HEK293 (cell line): ENCODE data around the gene CCNI.

Experiments used
- BCL11A ChIP-seq: fragments of 450-650 bp; formaldehyde crosslinking; IDR thresholded peaks from 2 replicates; pipeline ENCODE4 v1.5.1; 2016; ENCODE audit warnings: low read depth, missing biosample characterization, missing genetic modification characterization
- GFI1B ChIP-seq: fragments of 450-650 bp; formaldehyde crosslinking; IDR thresholded peaks from 2 replicates; pipeline ENCODE4 v1.5.1; 2016; ENCODE audit warnings: missing biosample characterization, missing genetic modification characterization
- GLI2 ChIP-seq: fragments of 450-650 bp; formaldehyde crosslinking; IDR thresholded peaks from 2 replicates; pipeline ENCODE4; 2017; ENCODE audit warnings: missing biosample characterization, missing genetic modification characterization, low read depth, borderline replicate concordance
- GLI4 ChIP-seq: fragments of 450-650 bp; formaldehyde crosslinking; IDR thresholded peaks from 2 replicates; pipeline ENCODE4 v1.5.1; 2016; ENCODE audit warnings: missing biosample characterization, missing genetic modification characterization
- GLIS2 ChIP-seq: fragments of 450-650 bp; formaldehyde crosslinking; IDR thresholded peaks from 2 replicates; pipeline ENCODE4 v1.5.1; 2016; ENCODE audit warnings: missing biosample characterization, missing genetic modification characterization
- HOXA7 ChIP-seq: sonication (generic); formaldehyde crosslinking; IDR thresholded peaks from 2 replicates; pipeline ENCODE4 v1.8.1; 2022; ENCODE audit warnings: missing genetic modification reagents, borderline replicate concordance
- KLF7 ChIP-seq: fragments of 450-650 bp; formaldehyde crosslinking; IDR thresholded peaks from 2 replicates; pipeline ENCODE4 v1.5.1; 2016; ENCODE audit warnings: missing biosample characterization, missing genetic modification characterization, borderline replicate concordance
- KLF9 ChIP-seq: fragments of 450-650 bp; formaldehyde crosslinking; IDR thresholded peaks from 2 replicates; pipeline ENCODE4 v1.5.1; 2016; ENCODE audit warnings: missing biosample characterization, missing genetic modification characterization, low read depth
- PRDM1 ChIP-seq: fragments of 450-650 bp; formaldehyde crosslinking; IDR thresholded peaks from 2 replicates; pipeline ENCODE4; 2016; ENCODE audit warnings: missing biosample characterization, missing genetic modification characterization
- PRDM2 ChIP-seq: fragments of 450-650 bp; formaldehyde crosslinking; IDR thresholded peaks from 2 replicates; pipeline ENCODE4 v1.5.1; 2016; ENCODE audit warnings: missing biosample characterization, missing genetic modification characterization, borderline replicate concordance
- REST ChIP-seq: fragments of 450-650 bp; formaldehyde crosslinking; IDR thresholded peaks from 2 replicates; pipeline ENCODE4 v1.5.1; 2016; ENCODE audit warnings: missing biosample characterization, missing genetic modification characterization
- SALL2 ChIP-seq: fragments of 450-650 bp; formaldehyde crosslinking; IDR thresholded peaks from 2 replicates; pipeline ENCODE4 v1.5.0; 2017; ENCODE audit warnings: missing biosample characterization, mild to moderate bottlenecking, missing genetic modification characterization, borderline replicate concordance
- YY1 ChIP-seq: fragments of 450-650 bp; formaldehyde crosslinking; IDR thresholded peaks from 2 replicates; pipeline ENCODE4 v1.5.1; 2018; ENCODE audit warnings: missing biosample characterization, missing genetic modification characterization
- ZBTB17 ChIP-seq: fragments of 450-650 bp; formaldehyde crosslinking; IDR thresholded peaks from 2 replicates; pipeline ENCODE4 v1.5.1; 2016; ENCODE audit warnings: missing biosample characterization, missing genetic modification characterization
- ZBTB20 ChIP-seq: fragments of 450-650 bp; formaldehyde crosslinking; IDR thresholded peaks from 2 replicates; pipeline ENCODE4 v1.5.1; 2016; ENCODE audit warnings: missing biosample characterization, missing genetic modification characterization
- ZNF133 ChIP-seq: fragments of 450-650 bp; formaldehyde crosslinking; IDR thresholded peaks from 2 replicates; pipeline ENCODE4 v1.5.1; 2016; ENCODE audit warnings: missing biosample characterization, missing genetic modification characterization
- ZNF148 ChIP-seq: fragments of 450-650 bp; formaldehyde crosslinking; IDR thresholded peaks from 2 replicates; pipeline ENCODE4 v1.5.0; 2017; ENCODE audit warnings: missing biosample characterization, missing genetic modification characterization, borderline replicate concordance
- ZNF184 ChIP-seq: fragments of 450-650 bp; IDR thresholded peaks from 2 replicates; pipeline ENCODE4 v1.5.1; 2018; ENCODE audit warnings: missing biosample characterization, mild to moderate bottlenecking, missing genetic modification characterization
- ZNF341 ChIP-seq: fragments of 450-650 bp; formaldehyde crosslinking; IDR thresholded peaks from 2 replicates; pipeline ENCODE4; 2016; ENCODE audit warnings: low read depth, missing biosample characterization, missing genetic modification characterization
- ZNF350 ChIP-seq: fragments of 450-650 bp; formaldehyde crosslinking; IDR thresholded peaks from 2 replicates; pipeline ENCODE4 v1.5.0; 2017; ENCODE audit warnings: missing biosample characterization, mild to moderate bottlenecking, missing genetic modification characterization
- ZNF501 ChIP-seq: fragments of 450-650 bp; formaldehyde crosslinking; IDR thresholded peaks from 2 replicates; pipeline ENCODE4 v1.5.1; 2016; ENCODE audit warnings: missing biosample characterization, missing genetic modification characterization
- ZNF544 ChIP-seq: fragments of 450-650 bp; formaldehyde crosslinking; IDR thresholded peaks from 2 replicates; pipeline ENCODE4 v1.5.0; 2017; ENCODE audit warnings: missing biosample characterization, missing genetic modification characterization
- ZNF548 ChIP-seq: fragments of 450-650 bp; formaldehyde crosslinking; IDR thresholded peaks from 2 replicates; pipeline ENCODE4 v1.5.1; 2016; ENCODE audit warnings: missing biosample characterization, missing genetic modification characterization
- ZNF555 ChIP-seq: fragments of 450-650 bp; formaldehyde crosslinking; conservative IDR thresholded peaks from 2 replicates; pipeline ENCODE4 v1.5.1; 2017; ENCODE audit warnings: missing biosample characterization, mild to moderate bottlenecking, missing genetic modification characterization, inconsistent platforms
- ZNF560 ChIP-seq: fragments of 450-650 bp; formaldehyde crosslinking; IDR thresholded peaks from 2 replicates; pipeline ENCODE4 v1.5.1; 2017; ENCODE audit warnings: missing biosample characterization, missing genetic modification characterization, borderline replicate concordance
- ZNF623 ChIP-seq: fragments of 450-650 bp; formaldehyde crosslinking; IDR thresholded peaks from 2 replicates; pipeline ENCODE4 v1.5.1; 2016; ENCODE audit warnings: missing biosample characterization, missing genetic modification characterization
- ZNF791 ChIP-seq: fragments of 450-650 bp; formaldehyde crosslinking; IDR thresholded peaks from 2 replicates; pipeline ENCODE4 v1.5.1; 2016; ENCODE audit warnings: missing biosample characterization, missing genetic modification characterization
- ZSCAN30 ChIP-seq: fragments of 450-650 bp; IDR thresholded peaks from 2 replicates; pipeline ENCODE4 v1.5.1; 2018; ENCODE audit warnings: missing biosample characterization, mild to moderate bottlenecking, missing genetic modification characterization, moderate library complexity

CCNI gene

GRCh38 chr4:77075869-77076799, at the start of gene CCNI (continued):
- peak; percentile 47; the same call in 1 of the 2 replicates for TF ChIP-seq REST (tag by site-specific recombination)
- TF ChIP-seq ZNF544 (tag by site-specific recombination), result no peak
- TF ChIP-seq ZNF548, result no peak
- no peak for TF ChIP-seq ZNF555 (tag by site-specific recombination)
- TF ChIP-seq ZNF148 (tag by site-specific recombination), result peak; percentile 97
- TF ChIP-seq GLIS2 (tag by site-specific recombination), result peak; percentile 97
- TF ChIP-seq PRDM2 (tag by site-specific recombination), result 0 out of 2 replicates have a peak, but pooled peaks have one; percentile 74
- TF ChIP-seq HOXA7 (CRISPR knock-in tag), result no peak
- TF ChIP-seq BCL11A (tag by site-specific recombination), result peak; percentile 99
- peak; percentile 49; the same call in 1 of the 2 replicates for TF ChIP-seq ZNF623 (tag by site-specific recombination)
- TF ChIP-seq ZNF791 (tag by site-specific recombination), result no peak
- TF ChIP-seq ZBTB20 (tag by site-specific recombination), result peak; percentile 54
- no peak; the same call in 1 of the 2 replicates for TF ChIP-seq GLI2 (tag by site-specific recombination)
- TF ChIP-seq ZNF501, result peak; percentile 100
- peak; percentile 74 for TF ChIP-seq ZSCAN30 (tag by site-specific recombination)
- peak; percentile 90 for TF ChIP-seq ZNF341 (tag by site-specific recombination)
- peak; percentile 99 for TF ChIP-seq KLF7 (tag by site-specific recombination)
- peak; percentile 60; the same call in 1 of the 2 replicates for TF ChIP-seq ZNF184 (tag by site-specific recombination)
- TF ChIP-seq SALL2, result peak; percentile 93
- TF ChIP-seq KLF9 (tag by site-specific recombination), result peak; percentile 98
- TF ChIP-seq ZNF133 (tag by site-specific recombination), result no peak
- peak; percentile 94 for TF ChIP-seq PRDM1 (tag by site-specific recombination)
- TF ChIP-seq GLI4, result peak; percentile 63; the same call in 1 of the 2 replicates
- no peak for TF ChIP-seq ZNF560 (tag by site-specific recombination)
- peak; percentile 7; the same call in 1 of the 2 replicates for TF ChIP-seq GFI1B (tag by site-specific recombination)
- peak; percentile 62 for TF ChIP-seq YY1 (tag by site-specific recombination)
- TF ChIP-seq ZNF350 (tag by site-specific recombination), result peak; percentile 78
- TF ChIP-seq ZBTB17, result peak; percentile 97
